ENCODE results near the gene SESN1.

The SESN1 gene

GRCh38 chr6:109048670-109049415, 45.8 kb downstream of the SESN1 start:
- DNase-seq, result no peak

GRCh38 chr6:109048176-109048575, 46.5 kb downstream of the SESN1 start:
- in situ Hi-C loops (cut with MboI; ENCODE audit: low pct_unique_long_range_greater_than_20kb, low sequenced_read_pairs), result no loop called here
- DNase-seq, result no peak

More at GRCh38 chr6:109048670-109049415, 45.8 kb downstream of the SESN1 start:
- in situ Hi-C loops (cut with MboI; ENCODE audit: low pct_unique_long_range_greater_than_20kb, low sequenced_read_pairs), result no loop called here

- no peak for DNase-seq
- in situ Hi-C loops (cut with MboI; ENCODE audit: low pct_unique_long_range_greater_than_20kb, low sequenced_read_pairs), result no loop called here
Measured at GRCh38 chr6:109045493-109045892, 49.2 kb downstream of the SESN1 start.

- in situ Hi-C loops (cut with MboI; ENCODE audit: low pct_unique_long_range_greater_than_20kb, low sequenced_read_pairs), result no loop called here
- no peak for DNase-seq
Measured at GRCh38 chr6:109039795-109040194, 54.9 kb downstream of the SESN1 start.

GRCh38 chr6:109038837-109039398, 55.7 kb downstream of the SESN1 start:
- no peak for DNase-seq
- in situ Hi-C loops (cut with MboI; ENCODE audit: low pct_unique_long_range_greater_than_20kb, low sequenced_read_pairs), result no loop called here

- in situ Hi-C loops (cut with MboI; ENCODE audit: low pct_unique_long_range_greater_than_20kb, low sequenced_read_pairs), result no loop called here
Measured at GRCh38 chr6:109036574-109037294, 57.9 kb downstream of the SESN1 start.

GRCh38 chr6:109034526-109034925, 60.1 kb downstream of the SESN1 start:
- in situ Hi-C loops (cut with MboI; ENCODE audit: low pct_unique_long_range_greater_than_20kb, low sequenced_read_pairs), result no loop called here

More at GRCh38 chr6:109036574-109037294, 57.9 kb downstream of the SESN1 start:
- DNase-seq, result no peak

GRCh38 chr6:109033655-109034054, 61.0 kb downstream of the SESN1 start:
- in situ Hi-C loops (cut with MboI; ENCODE audit: low pct_unique_long_range_greater_than_20kb, low sequenced_read_pairs), result no loop called here
- no peak for DNase-seq

More at GRCh38 chr6:109034526-109034925, 60.1 kb downstream of the SESN1 start:
- DNase-seq, result no peak

- in situ Hi-C loops (cut with MboI; ENCODE audit: low pct_unique_long_range_greater_than_20kb, low sequenced_read_pairs), result no loop called here
- no peak for DNase-seq
Measured at GRCh38 chr6:109031416-109031815, 63.2 kb downstream of the SESN1 start.

GRCh38 chr6:109029313-109029712, 65.3 kb downstream of the SESN1 start:
- in situ Hi-C loops (cut with MboI; ENCODE audit: low pct_unique_long_range_greater_than_20kb, low sequenced_read_pairs), result no loop called here
- no peak for DNase-seq

GRCh38 chr6:109028439-109028838, 66.2 kb downstream of the SESN1 start:
- DNase-seq, result no peak
- in situ Hi-C loops (cut with MboI; ENCODE audit: low pct_unique_long_range_greater_than_20kb, low sequenced_read_pairs), result no loop called here

- in situ Hi-C loops (cut with MboI; ENCODE audit: low pct_unique_long_range_greater_than_20kb, low sequenced_read_pairs), result no loop called here
- DNase-seq, result no peak
Measured at GRCh38 chr6:109027964-109028363, 66.7 kb downstream of the SESN1 start.

GRCh38 chr6:109025639-109026038, 69.0 kb downstream of the SESN1 start:
- DNase-seq, result no peak
- in situ Hi-C loops (cut with MboI; ENCODE audit: low pct_unique_long_range_greater_than_20kb, low sequenced_read_pairs), result no loop called here

GRCh38 chr6:109024784-109025183, 69.9 kb downstream of the SESN1 start:
- in situ Hi-C loops (cut with MboI; ENCODE audit: low pct_unique_long_range_greater_than_20kb, low sequenced_read_pairs), result no loop called here
- no peak for DNase-seq

- no peak for DNase-seq
- in situ Hi-C loops (cut with MboI; ENCODE audit: low pct_unique_long_range_greater_than_20kb, low sequenced_read_pairs), result no loop called here
Measured at GRCh38 chr6:109024368-109024767, 70.3 kb downstream of the SESN1 start.

GRCh38 chr6:109023356-109023925, 71.2 kb downstream of the SESN1 start:
- in situ Hi-C loops (cut with MboI; ENCODE audit: low pct_unique_long_range_greater_than_20kb, low sequenced_read_pairs), result no loop called here

GRCh38 chr6:109021870-109022269, 72.8 kb downstream of the SESN1 start:
- in situ Hi-C loops (cut with MboI; ENCODE audit: low pct_unique_long_range_greater_than_20kb, low sequenced_read_pairs), result no loop called here
- DNase-seq, result no peak

More at GRCh38 chr6:109023356-109023925, 71.2 kb downstream of the SESN1 start:
- peak; percentile 29 for DNase-seq

GRCh38 chr6:109019911-109020310, 74.7 kb downstream of the SESN1 start:
- in situ Hi-C loops (cut with MboI; ENCODE audit: low pct_unique_long_range_greater_than_20kb, low sequenced_read_pairs), result no loop called here
- no peak for DNase-seq

GRCh38 chr6:109015176-109015575, 79.5 kb downstream of the SESN1 start:
- in situ Hi-C loops (cut with MboI; ENCODE audit: low pct_unique_long_range_greater_than_20kb, low sequenced_read_pairs), result no loop called here
- no peak for DNase-seq

GRCh38 chr6:109014606-109015005, 80.0 kb downstream of the SESN1 start:
- no peak for DNase-seq
- in situ Hi-C loops (cut with MboI; ENCODE audit: low pct_unique_long_range_greater_than_20kb, low sequenced_read_pairs), result no loop called here

All from KBM-7 (cell line).